IMR-90 (cell line): ENCODE results near the gene GJB4. TPM values are rescaled to one million over a fixed set of nuclear protein-coding genes. Genes with fewer than 3 reads are reported as not detected.
"Not testable (repeated sequence)": the region's sequence is repeated elsewhere in the genome, so short reads cannot be mapped to it uniquely, and the experiment has no call there.

Source experiments
- ATAC-seq: fragments of 200-7000 bp; cut with Tn5 transposase; 2 replicates; pipeline ENCODE4 v1.9.1; 2020; ENCODE audit warnings: low read depth, mild to moderate bottlenecking, moderate library complexity
- BruUV-seq: library from RNA; stranded (reverse); fragments of 400-500 nt; replicated peaks from 2 replicates; lab custom pipeline; 2021; lab: Mats Ljungman, UMichigan
- CTCF ChIA-PET: fragments of 300-600 bp; formaldehyde crosslinking; extraction: SDS; loops from one replicate; lab custom pipeline; 2021; ENCODE audit warnings: antibody characterized with exemption; lab: Yijun Ruan, JAX
- POLR2A ChIA-PET: fragments of 300-600 bp; sonication (Branson Sonifier 250); formaldehyde crosslinking; loops from one replicate; lab custom pipeline; 2022; ENCODE audit warnings: antibody characterized with exemption; ENCODE audit not compliant: unreplicated experiment; lab: Charles Lee
- DNase-seq: peaks from one replicate; pipeline ENCODE4 v3.0.0; 2013
- H2AFZ ChIP-seq: replicated peaks from 2 replicates; pipeline ENCODE3; 2013; ENCODE audit warnings: low read length, mild to moderate bottlenecking; ENCODE audit not compliant: poor library complexity
- H2AK5ac ChIP-seq: 2 replicates; pipeline ENCODE4 v1.6.1; 2013; ENCODE audit warnings: low read depth, low read length, inconsistent platforms
- H2AK9ac ChIP-seq: replicated peaks from 2 replicates; pipeline ENCODE3; 2013; ENCODE audit warnings: mild to moderate bottlenecking, low read depth, low read length, moderate library complexity; ENCODE audit not compliant: poor library complexity
- H2BK120ac ChIP-seq: 2 replicates; pipeline ENCODE4 v1.6.1; 2013; ENCODE audit warnings: low read depth, low read length, inconsistent platforms
- H2BK15ac ChIP-seq: 3 replicates; pipeline ENCODE4 v1.6.1; 2013; ENCODE audit warnings: low read depth, low read length, inconsistent platforms
- H2BK20ac ChIP-seq: 2 replicates; pipeline ENCODE4 v1.6.1; 2013; ENCODE audit warnings: low read depth, mild to moderate bottlenecking, inconsistent platforms, low read length, moderate library complexity
- H2BK5ac ChIP-seq: 2 replicates; pipeline ENCODE4 v1.6.1; 2013; ENCODE audit warnings: mild to moderate bottlenecking, low read depth, low read length, inconsistent platforms; ENCODE audit not compliant: poor library complexity, severe bottlenecking
- H3K14ac ChIP-seq: replicated peaks from 2 replicates; pipeline ENCODE4 v1.6.1; 2013; ENCODE audit warnings: low read depth, low read length, inconsistent platforms
- H3K18ac ChIP-seq: 2 replicates; pipeline ENCODE4 v1.6.1; 2013; ENCODE audit warnings: low read depth, low read length, control low read depth
- H3K23ac ChIP-seq: 2 replicates; pipeline ENCODE4 v1.6.1; 2013; ENCODE audit warnings: low read depth, low read length, inconsistent platforms
- H3K27ac ChIP-seq: 2 replicates; pipeline ENCODE4 v1.5.1; 2013; ENCODE audit warnings: mild to moderate bottlenecking, control low read depth, low read length; ENCODE audit not compliant: insufficient read depth
- H3K27me3 ChIP-seq: 2 replicates; pipeline ENCODE4 v1.6.1; 2013; ENCODE audit warnings: low read length; ENCODE audit not compliant: control insufficient read depth, insufficient read depth
- H3K36me3 ChIP-seq: 2 replicates; pipeline ENCODE4 v1.6.1; 2013; ENCODE audit warnings: low read length, mixed read lengths; ENCODE audit not compliant: control insufficient read depth, insufficient read depth
- H3K4ac ChIP-seq: 2 replicates; pipeline ENCODE4 v1.6.1; 2013; ENCODE audit warnings: low read depth, low read length, inconsistent platforms
- H3K4me1 ChIP-seq: 2 replicates; pipeline ENCODE4 v1.6.1; 2013; ENCODE audit warnings: low read length, mixed read lengths; ENCODE audit not compliant: control insufficient read depth, insufficient read depth
- H3K4me2 ChIP-seq: 2 replicates; pipeline ENCODE4 v1.6.1; 2013; ENCODE audit warnings: low read depth, mild to moderate bottlenecking, control low read depth, low read length, moderate library complexity
- H3K4me3 ChIP-seq: 2 replicates; pipeline ENCODE4 v1.5.1; 2013; ENCODE audit warnings: low read depth, mild to moderate bottlenecking, control low read depth, low read length, moderate library complexity; ENCODE audit not compliant: insufficient read depth
- H3K56ac ChIP-seq: 2 replicates; pipeline ENCODE4 v1.6.1; 2013; ENCODE audit warnings: low read length, inconsistent platforms; ENCODE audit not compliant: insufficient read depth; ENCODE audit errors: extremely low read depth
- H3K79me1 ChIP-seq, 2 experiments: 2 replicates each; pipeline ENCODE4 v1.6.1; 2013; ENCODE audit warnings: low read length in 2 of 2, inconsistent platforms in 1 of 2, low read depth in 1 of 2
- H3K9ac ChIP-seq: 2 replicates; pipeline ENCODE4 v1.6.1; 2013; ENCODE audit warnings: low read depth, low read length, control low read depth
- H3K9me1 ChIP-seq: 2 replicates; pipeline ENCODE4 v1.6.1; 2013; ENCODE audit warnings: low read length, inconsistent platforms; ENCODE audit not compliant: insufficient read depth
- H3K9me3 ChIP-seq: 2 replicates; pipeline ENCODE4 v1.6.1; 2013; ENCODE audit warnings: low read length; ENCODE audit not compliant: control insufficient read depth, insufficient read depth
- H4K20me1 ChIP-seq: 2 replicates; pipeline ENCODE4 v1.6.1; 2013; ENCODE audit warnings: low read length, inconsistent platforms; ENCODE audit not compliant: insufficient read depth
- H4K5ac ChIP-seq: 2 replicates; pipeline ENCODE4 v1.6.1; 2013; ENCODE audit warnings: mild to moderate bottlenecking, low read depth, low read length, control low read depth
- H4K8ac ChIP-seq, 2 experiments: 2 replicates each; pipeline ENCODE4 v1.6.1; 2013; ENCODE audit warnings: low read depth in 2 of 2, low read length in 2 of 2, control low read depth in 1 of 2, inconsistent platforms in 1 of 2
- H4K91ac ChIP-seq: 2 replicates; pipeline ENCODE4 v1.6.1; 2013; ENCODE audit warnings: low read depth, low read length, inconsistent platforms; ENCODE audit not compliant: insufficient read depth
- WGBS, 2 experiments: methylation state at CpG; one replicate each; pipeline versions ENCODE4 v1.1.5 to v1.1.7; 2013; ENCODE audit warnings: missing lambda C conversion rate in 2 of 2; ENCODE audit not compliant: insufficient read length in 1 of 2; ENCODE audit errors: extremely low coverage in 2 of 2; 5-methylcytosine and 5-hydroxymethylcytosine counted together
- dilution Hi-C: fragments of 300-500 bp; cut with HindIII; formaldehyde crosslinking; loops from one replicate; pipeline ENCODE4 v1.14.3; 2018; ENCODE audit warnings: low sequenced_read_pairs; ENCODE audit not compliant: unreplicated experiment
- in situ Hi-C: fragments of 300-500 bp; cut with MboI; formaldehyde crosslinking; loops from 3 replicates; pipeline ENCODE4 v1.14.3; 2019; ENCODE audit warnings: low sequenced_read_pairs, inconsistent platforms, mixed read lengths
- intact Hi-C: fragments of 100-400 bp; cut with micrococcal nuclease; formaldehyde crosslinking; loops from 2 replicates; pipeline ENCODE4 v1.10.0; 2022
- polyA plus RNA-seq, 3 experiments: library from polyadenylated mRNA; depleted of rRNA; stranded (reverse); fragments of >200 nt; gene quantifications; 2 replicates each; pipeline ENCODE4 v1.2.3, GENCODE V29; 2012; ENCODE audit warnings: low replicate concordance in 1 of 3
- total RNA-seq: library from RNA; depleted of rRNA; stranded (reverse); fragments of >200 nt; gene quantifications from 2 replicates; pipeline ENCODE4 v1.2.3, GENCODE V29; 2012

GJB4 gene
- total and polyA plus RNA-seq, 2 of the 4 experiments (the other 2 are of a cell fraction), result not detected

- H3K4me3 ChIP-seq, H3K56ac ChIP-seq, H3K79me1 ChIP-seq, H2BK20ac ChIP-seq, ATAC-seq, H3K4me2 ChIP-seq, H4K5ac ChIP-seq, H3K4me1 ChIP-seq, H2AFZ ChIP-seq, H4K91ac ChIP-seq, H3K14ac ChIP-seq, CTCF ChIA-PET, H2BK5ac ChIP-seq, H3K36me3 ChIP-seq, H4K8ac ChIP-seq, DNase-seq, intact Hi-C loops, H2AK5ac ChIP-seq, in situ Hi-C loops, H2AK9ac ChIP-seq, H3K4ac ChIP-seq, H3K27ac ChIP-seq, dilution Hi-C loops, H2BK120ac ChIP-seq, H3K23ac ChIP-seq, BruUV-seq, H2BK15ac ChIP-seq, POLR2A ChIA-PET, H3K9ac ChIP-seq, H4K20me1 ChIP-seq, H3K27me3 ChIP-seq, H3K9me3 ChIP-seq, H3K18ac ChIP-seq, H3K9me1 ChIP-seq: not testable (repeated sequence)
- no CpG with 5 or more reads among the region's 4 CpGs for WGBS, 2 experiments
Observed at GRCh38 chr1:34773114-34773513, 13.6 kb downstream of the GJB4 start.
